ENCODE results near the gene PLN. TPM values are rescaled to one million over a fixed set of nuclear protein-coding genes. Genes with fewer than 3 reads are reported as not detected.

The PLN gene
- total and polyA plus RNA-seq, 9 of the 15 experiments (the other 6 are each of a cell fraction or from before 2014, with no cell fraction given), result 0.03 to 0.30 (median 0.03) TPM; not detected in 6

GRCh38 chr6:118505656-118506055 lies 42.4 kb upstream of the PLN start:
- no peaks in the 10 kb centered on the region for H3K79me2 ChIP-seq (ENCODE audit: control insufficient read depth, insufficient read depth, low read length)
- no peak overlapping the region for H3K9ac ChIP-seq (ENCODE audit: insufficient read depth in 1 of 2, low read depth in 2 of 2, low read length in 2 of 2)
- CTCF ChIA-PET (ENCODE audit: low intra/inter-chr PET ratio), result no interaction called here
- WGBS (ENCODE audit: insufficient coverage, low coverage, missing lambda C conversion rate), result 44% methylated on average over 2 of the region's 2 CpGs
- no peaks in the 10 kb centered on the region for H3K9me1 ChIP-seq (ENCODE audit: control insufficient read depth, insufficient read depth, low read length)
- H3K27me3 ChIP-seq (ENCODE audit: control insufficient read depth in 2 of 2, insufficient read depth in 2 of 2, low read length in 2 of 2), result no peaks in the 10 kb centered on the region
- no peak overlapping the region for H2AFZ ChIP-seq (ENCODE audit: low read depth, low read length)
- intact Hi-C loops (cut with micrococcal nuclease), result loop anchor here (5.0 kb wide), 1 partner anchor 98 kb away; no protein-coding TSS in a partner anchor
- POLR2A ChIA-PET, result no interaction called here
- in situ Hi-C loops (cut with MboI), result no loop called here
- DNase-seq (ENCODE audit: extremely low read depth in 1 of 4, low spot score in 3 of 4) (no peak), FAIRE-seq (no peak), ATAC-seq (peak; percentile 42)
- peaks cover 3 to 12% of the 10 kb centered on the region in 2 experiments; a peak in 2 of 5 replicates for H3K4me1 ChIP-seq (replicated peaks in 1 of 2; ENCODE audit: control insufficient read depth in 2 of 2, insufficient read depth in 2 of 2, low read length in 2 of 2)
- no peak overlapping the region for H3K4me2 ChIP-seq (ENCODE audit: insufficient read depth, low read length)
- H4K20me1 ChIP-seq (replicated peaks; ENCODE audit: control insufficient read depth, insufficient read depth, low read length), result no peaks in the 10 kb centered on the region
- H3K36me3 ChIP-seq (ENCODE audit: control insufficient read depth, insufficient read depth, low read length), result peaks cover 6% of the 10 kb centered on the region; the same call in 2 of the 3 replicates
- H3K27ac ChIP-seq (ENCODE audit: extremely low read depth, low read depth, low read length), result peak overlapping the region; percentile 38; the same call in 1 of the 3 replicates
- no TSS peak for BruUV-seq (replicated peaks)
- no peaks in the 10 kb centered on the region for H3K9me3 ChIP-seq (replicated peaks; ENCODE audit: control insufficient read depth, insufficient read depth, low read depth, low read length)
- H3K4me3 ChIP-seq, result no peak overlapping the region
- TF ChIP-seq ZMIZ1 (IDR thresholded peaks at IDR 0.05; ENCODE audit: low read depth in 2 of 2, low read length in 2 of 2) (no peak), KLF1 (tag; IDR thresholded peaks at IDR 0.05) (no peak), HMG20A (CRISPR knock-in tag; conservative IDR thresholded peaks at IDR 0.05) (no peak), BRD9 (IDR thresholded peaks at IDR 0.05; ENCODE audit: low read depth, partially characterized antibody) (peak; percentile 45), RCOR1 (IDR thresholded peaks at IDR 0.05; ENCODE audit: borderline replicate concordance in 1 of 2, low read depth in 2 of 2, low read length in 2 of 2) (no peak), ZNF780A (CRISPR knock-in tag; IDR thresholded peaks at IDR 0.05) (no peak), POLR2A (conservative IDR thresholded peaks at IDR 0.05) (no peak), CEBPG (CRISPR knock-in tag; IDR thresholded peaks at IDR 0.05) (no peak), CEBPG (tag; conservative IDR thresholded peaks at IDR 0.05 in 1 of 2, IDR thresholded peaks at IDR 0.05 in 1 of 2) (peak; percentile 29 to 62; a peak in 2 of 4 replicates), MTF1 (CRISPR knock-in tag; IDR thresholded peaks at IDR 0.05; ENCODE audit: borderline replicate concordance) (no peak), CHD4 (IDR thresholded peaks at IDR 0.05; ENCODE audit: insufficient read depth, insufficient replicate concordance, low read depth, low read length, poor library complexity, severe bottlenecking) (no peak)
